GM12878 (cell line): ENCODE data around the gene METTL14. TPM values are rescaled to one million over a fixed set of nuclear protein-coding genes. Genes with fewer than 3 reads are reported as not detected.

ENCODE experiments used
- ATAC-seq: fragments of 200-7000 bp; cut with Tn5 transposase; 3 replicates; pipeline ENCODE4 v1.9.1; 2020; ENCODE audit warnings: mild to moderate bottlenecking, moderate library complexity
- BruUV-seq: library from RNA; stranded (reverse); fragments of 400-500 nt; replicated peaks from 2 replicates; lab custom pipeline; 2021; lab: Mats Ljungman, UMichigan
- CTCF ChIA-PET: fragments of 300-600 bp; sonication (Branson Sonifier 250); formaldehyde crosslinking; extraction: SDS; loops from one replicate; lab custom pipeline; 2021; ENCODE audit warnings: inconsistent platforms; lab: Yijun Ruan, JAX
- POLR2A ChIA-PET: fragments of 350-600 bp; formaldehyde crosslinking; extraction: SDS; loops from one replicate; lab custom pipeline; 2021; ENCODE audit warnings: inconsistent platforms; lab: Charles Lee
- RAD21 ChIA-PET: fragments of 300-600 bp; sonication (Branson Sonifier 250); formaldehyde crosslinking; loops from one replicate; lab custom pipeline; 2023; ENCODE audit warnings: antibody characterized with exemption; ENCODE audit not compliant: unreplicated experiment; lab: Charles Lee
- SMC1A ChIA-PET: fragments of 300-600 bp; sonication (Branson Sonifier 250); formaldehyde crosslinking; loops from one replicate; lab custom pipeline; 2023; ENCODE audit not compliant: unreplicated experiment, uncharacterized antibody; lab: Charles Lee
- DNase-seq: peaks from one replicate; pipeline ENCODE4 v3.0.0-alpha.2; 2011; ENCODE audit warnings: low read depth, low spot score
- FAIRE-seq: peaks from 3 replicates; lab custom pipeline; 2011; peaks lifted over from hg19 to GRCh38; lab: Jason Lieb, UNC
- H2AFZ ChIP-seq: 2 replicates; pipeline ENCODE4 v1.6.0; 2011; ENCODE audit warnings: low read depth, low read length, control low read depth; ENCODE audit not compliant: control insufficient read depth
- H3K27ac ChIP-seq: 2 replicates; pipeline ENCODE4 v1.5.1; 2011; ENCODE audit warnings: control low read depth; ENCODE audit not compliant: control insufficient read depth, insufficient read depth
- H3K27me3 ChIP-seq, 2 experiments: replicated peaks in 1 of 2; 2 replicates each; pipeline versions ENCODE4 v1.6.0 to v1.6.1; 2011; ENCODE audit warnings: low read length in 1 of 2; ENCODE audit not compliant: control insufficient read depth in 2 of 2, insufficient read depth in 2 of 2
- H3K36me3 ChIP-seq, 2 experiments: 2 replicates each; pipeline ENCODE4 v1.5.1; 2011; ENCODE audit warnings: low read length in 1 of 2; ENCODE audit not compliant: control insufficient read depth in 2 of 2, insufficient read depth in 2 of 2
- H3K4me1 ChIP-seq: 2 replicates; pipeline ENCODE4 v1.6.1; 2011; ENCODE audit warnings: mild to moderate bottlenecking, low read length, moderate library complexity, mixed read lengths; ENCODE audit not compliant: control insufficient read depth, insufficient read depth
- H3K4me2 ChIP-seq: 2 replicates; pipeline ENCODE4 v1.6.0; 2011; ENCODE audit warnings: control low read depth; ENCODE audit not compliant: control insufficient read depth, insufficient read depth
- H3K4me3 ChIP-seq: fragments of 200-600 bp; sonication (generic); 2 replicates; pipeline ENCODE4 v1.5.1; 2016
- H3K79me2 ChIP-seq: 2 replicates; pipeline ENCODE4 v1.6.0; 2011; ENCODE audit warnings: low read length; ENCODE audit not compliant: control insufficient read depth, insufficient read depth
- H3K9ac ChIP-seq: 2 replicates; pipeline ENCODE4 v1.8.0; 2011; ENCODE audit warnings: low read length, control low read depth, mixed read lengths; ENCODE audit not compliant: control insufficient read depth, insufficient read depth
- H3K9me3 ChIP-seq: replicated peaks from 3 replicates; pipeline ENCODE4 v1.5.1; 2011; ENCODE audit warnings: mild to moderate bottlenecking, low read length; ENCODE audit not compliant: control insufficient read depth, insufficient read depth
- H4K20me1 ChIP-seq: 2 replicates; pipeline ENCODE4 v1.6.0; 2011; ENCODE audit not compliant: control insufficient read depth, insufficient read depth
- ATF2 ChIP-seq: IDR thresholded peaks from 2 replicates; pipeline ENCODE4 v1.6.1; 2012; ENCODE audit warnings: low read length, inconsistent platforms
- GATAD2B ChIP-seq: fragments of 450-650 bp; conservative IDR thresholded peaks from 2 replicates; pipeline ENCODE4 v1.6.1; 2017; ENCODE audit warnings: low read depth, mild to moderate bottlenecking, moderate library complexity
- HDAC6 ChIP-seq: fragments of 200-600 bp; sonication (generic); IDR thresholded peaks from one replicate; pipeline ENCODE4 v1.8.0; 2017; ENCODE audit warnings: antibody characterized with exemption; ENCODE audit not compliant: unreplicated experiment
- HDGF ChIP-seq: fragments of 450-650 bp; IDR thresholded peaks from 2 replicates; pipeline ENCODE4 v1.6.1; 2016; ENCODE audit warnings: antibody characterized with exemption
- IKZF2 ChIP-seq, 2 experiments: fragments of 450-650 bp; IDR thresholded peaks; 2 replicates each; pipeline ENCODE4 v1.6.1; 2017; ENCODE audit warnings: mild to moderate bottlenecking in 2 of 2, moderate library complexity in 2 of 2
- IRF4 ChIP-seq: IDR thresholded peaks from 2 replicates; pipeline ENCODE4 v1.6.1; 2011; ENCODE audit warnings: low read depth, low read length
- KAT2A ChIP-seq: conservative IDR thresholded peaks from 2 replicates; pipeline ENCODE4 v1.6.1; 2011; ENCODE audit warnings: low read depth, low read length; ENCODE audit not compliant: control insufficient read depth
- KDM1A ChIP-seq: fragments of 200-600 bp; sonication (generic); IDR thresholded peaks from 2 replicates; pipeline ENCODE4 v1.6.1; 2016; ENCODE audit warnings: borderline replicate concordance
- MEF2A ChIP-seq: IDR thresholded peaks from 2 replicates; pipeline ENCODE4 v1.6.1; 2011; ENCODE audit warnings: low read depth, mild to moderate bottlenecking, low read length, moderate library complexity; ENCODE audit not compliant: insufficient read depth
- MYB ChIP-seq: fragments of 150-350 bp; IDR thresholded peaks from 2 replicates; pipeline ENCODE4 v1.6.1; 2014; ENCODE audit warnings: mild to moderate bottlenecking, low read depth, low read length, borderline replicate concordance
- NFXL1 ChIP-seq: fragments of 450-650 bp; IDR thresholded peaks from 2 replicates; pipeline ENCODE4 v1.6.1; 2017; ENCODE audit warnings: antibody characterized with exemption, mild to moderate bottlenecking, borderline replicate concordance
- NKRF ChIP-seq: fragments of 450-650 bp; conservative IDR thresholded peaks from 2 replicates; pipeline ENCODE4 v1.6.1; 2017; ENCODE audit warnings: mild to moderate bottlenecking, moderate library complexity
- RCOR1 ChIP-seq: conservative IDR thresholded peaks from 2 replicates; pipeline ENCODE4 v1.6.1; 2012; ENCODE audit warnings: low read depth, low read length, improper control_type of control experiment
- RFX5 ChIP-seq: IDR thresholded peaks from 2 replicates; pipeline ENCODE4 v1.6.1; 2011; ENCODE audit warnings: low read depth, low read length, improper control_type of control experiment
- SRF ChIP-seq, 2 experiments: IDR thresholded peaks; 2 replicates each; pipeline ENCODE4 v1.6.1; 2011; ENCODE audit warnings: low read depth in 2 of 2, low read length in 2 of 2, mild to moderate bottlenecking in 1 of 2, moderate library complexity in 1 of 2
- SUZ12 ChIP-seq: fragments of 200-600 bp; sonication (generic); IDR thresholded peaks from one replicate; pipeline ENCODE4 v1.6.1; 2018; ENCODE audit warnings: antibody characterized with exemption, mild to moderate bottlenecking; ENCODE audit not compliant: unreplicated experiment
- WGBS: methylation state at CpG from one replicate; pipeline ENCODE4 v1.1.6; 2016; ENCODE audit warnings: low lambda C conversion rate; ENCODE audit not compliant: insufficient replicate concordance, insufficient coverage; ENCODE audit errors: missing lambda C conversion rate; 5-methylcytosine and 5-hydroxymethylcytosine counted together
- in situ Hi-C: fragments of 300-500 bp; cut with MboI; formaldehyde crosslinking; loops from 9 replicates; pipeline ENCODE4 v1.14.3; 2018; ENCODE audit warnings: mixed read lengths
- intact Hi-C: fragments of 100-400 bp; cut with micrococcal nuclease; formaldehyde crosslinking; loops from one replicate; pipeline ENCODE4 v1.14.2; 2022; ENCODE audit not compliant: unreplicated experiment
- polyA plus RNA-seq, 11 experiments: library from polyadenylated mRNA; depleted of rRNA in 4 of 11; unstranded in 6 of 11; stranded (reverse) in 5 of 11; fragments of >200 nt; fragmentation: Nextera tagmentation in 4 of 11; fragmentation: Illumina TruSeq in 1 of 11; extraction: Ambion mirVana in 4 of 11; extraction: Trizol in 1 of 11; gene quantifications; 1 replicate in 1 of 11; 2 replicates in 10 of 11; pipeline versions ENCODE4 v1.2.1 to v1.2.3, GENCODE V29; 2011 to 2016; ENCODE audit warnings: inconsistent platforms in 2 of 11, missing spikeins in 2 of 11, low read depth in 1 of 11
- total RNA-seq, 4 experiments: library from RNA; depleted of rRNA in 3 of 4; stranded (reverse); fragments of >200 nt in 3 of 4; fragmentation: Illumina TruSeq in 1 of 4; extraction: Trizol in 1 of 4; gene quantifications; 2 replicates each; pipeline versions ENCODE4 v1.2.1 to v1.2.3, GENCODE V29; 2013 to 2021
- TF ChIP-seq, protein P1 (sequence below): IDR thresholded peaks from 2 replicates; pipeline ENCODE4 v1.6.1; 2011; ENCODE audit warnings: borderline replicate concordance, low read depth, mild to moderate bottlenecking, moderate library complexity, mixed read lengths, low read length; ENCODE audit not compliant: insufficient read depth; ENCODE audit errors: extremely low read length
- TF ChIP-seq, protein P2 (sequence below): fragments of 150-350 bp; IDR thresholded peaks from 2 replicates; pipeline ENCODE4 v1.6.1; 2016; ENCODE audit warnings: low read depth, low read length

The METTL14 gene
- total and polyA plus RNA-seq, 10 of the 15 experiments (the other 5 are each of a cell fraction or from before 2014, with no cell fraction given): 11.2 to 44.9 (median 27.6) TPM

- H3K27me3 ChIP-seq: no peaks in the 10 kb centered on the region
- CTCF ChIA-PET: interaction anchor here (1.4 to 1.9 kb wide), 2 partner anchors 15 to 18 kb away, joined by 3 to 6 read pairs; no protein-coding TSS in a partner anchor
- intact Hi-C loops: no loop called here
- POLR2A ChIA-PET: no interaction called here
- 100% methylated on average over 1 of the region's 1 CpG for WGBS
- H3K4me3 ChIP-seq: no peak overlapping the region
- DNase-seq: no peak
- no peaks in the 10 kb centered on the region for H4K20me1 ChIP-seq
- no peak for FAIRE-seq
- H3K9me3 ChIP-seq: no peaks in the 10 kb centered on the region
- no TSS peak for BruUV-seq
- H3K4me1 ChIP-seq: peaks cover 13% of the 10 kb centered on the region
- RAD21 ChIA-PET: no interaction called here
- H3K79me2 ChIP-seq: peaks cover 2% of the 10 kb centered on the region; the same call in 1 of the 2 replicates
- SMC1A ChIA-PET: no interaction called here
- no peak overlapping the region for H3K9ac ChIP-seq
- H3K27ac ChIP-seq: no peak overlapping the region
- no peak overlapping the region for H3K4me2 ChIP-seq
- no peak overlapping the region for H2AFZ ChIP-seq
- H3K36me3 ChIP-seq: peaks cover 0 to 17% of the 10 kb centered on the region in 2 experiments; a peak in 2 of 4 replicates
- in situ Hi-C loops: no loop called here
- no peak for ATAC-seq
- TF ChIP-seq, protein P1, sequence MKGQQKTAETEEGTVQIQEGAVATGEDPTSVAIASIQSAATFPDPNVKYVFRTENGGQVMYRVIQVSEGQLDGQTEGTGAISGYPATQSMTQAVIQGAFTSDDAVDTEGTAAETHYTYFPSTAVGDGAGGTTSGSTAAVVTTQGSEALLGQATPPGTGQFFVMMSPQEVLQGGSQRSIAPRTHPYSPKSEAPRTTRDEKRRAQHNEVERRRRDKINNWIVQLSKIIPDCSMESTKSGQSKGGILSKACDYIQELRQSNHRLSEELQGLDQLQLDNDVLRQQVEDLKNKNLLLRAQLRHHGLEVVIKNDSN: no peak
- TF ChIP-seq NFXL1 (no peak), RCOR1 (no peak), KAT2A (no peak), RFX5 (no peak), MYB (no peak), GATAD2B (no peak), SUZ12 (no peak), IRF4 (no peak), MEF2A (no peak), KDM1A (no peak), IKZF2 (IDR thresholded peaks at IDR 0.05) (no peak), SRF (IDR thresholded peaks at IDR 0.05; ENCODE audit: low read depth in 2 of 2, low read length in 2 of 2) (no peak), HDAC6 (no peak), HDGF (no peak), ATF2 (no peak), NKRF (no peak)
- TF ChIP-seq, protein P2, sequence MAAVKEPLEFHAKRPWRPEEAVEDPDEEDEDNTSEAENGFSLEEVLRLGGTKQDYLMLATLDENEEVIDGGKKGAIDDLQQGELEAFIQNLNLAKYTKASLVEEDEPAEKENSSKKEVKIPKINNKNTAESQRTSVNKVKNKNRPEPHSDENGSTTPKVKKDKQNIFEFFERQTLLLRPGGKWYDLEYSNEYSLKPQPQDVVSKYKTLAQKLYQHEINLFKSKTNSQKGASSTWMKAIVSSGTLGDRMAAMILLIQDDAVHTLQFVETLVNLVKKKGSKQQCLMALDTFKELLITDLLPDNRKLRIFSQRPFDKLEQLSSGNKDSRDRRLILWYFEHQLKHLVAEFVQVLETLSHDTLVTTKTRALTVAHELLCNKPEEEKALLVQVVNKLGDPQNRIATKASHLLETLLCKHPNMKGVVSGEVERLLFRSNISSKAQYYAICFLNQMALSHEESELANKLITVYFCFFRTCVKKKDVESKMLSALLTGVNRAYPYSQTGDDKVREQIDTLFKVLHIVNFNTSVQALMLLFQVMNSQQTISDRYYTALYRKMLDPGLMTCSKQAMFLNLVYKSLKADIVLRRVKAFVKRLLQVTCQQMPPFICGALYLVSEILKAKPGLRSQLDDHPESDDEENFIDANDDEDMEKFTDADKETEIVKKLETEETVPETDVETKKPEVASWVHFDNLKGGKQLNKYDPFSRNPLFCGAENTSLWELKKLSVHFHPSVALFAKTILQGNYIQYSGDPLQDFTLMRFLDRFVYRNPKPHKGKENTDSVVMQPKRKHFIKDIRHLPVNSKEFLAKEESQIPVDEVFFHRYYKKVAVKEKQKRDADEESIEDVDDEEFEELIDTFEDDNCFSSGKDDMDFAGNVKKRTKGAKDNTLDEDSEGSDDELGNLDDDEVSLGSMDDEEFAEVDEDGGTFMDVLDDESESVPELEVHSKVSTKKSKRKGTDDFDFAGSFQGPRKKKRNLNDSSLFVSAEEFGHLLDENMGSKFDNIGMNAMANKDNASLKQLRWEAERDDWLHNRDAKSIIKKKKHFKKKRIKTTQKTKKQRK: no peak
Observed at GRCh38 chr4:118756958-118757357, 71.8 kb downstream of the METTL14 start.
